Lung (tissue), 12 donors: ENCODE results near the gene NOS1AP. TPM values are rescaled to one million over a fixed set of nuclear protein-coding genes. Genes with fewer than 3 reads are reported as not detected.

Experiments used
- ATAC-seq: fragments of 200-7000 bp; cut with Tn5 transposase; one replicate; pipeline ENCODE4 v1.9.1; 2020; ENCODE audit warnings: moderate number of reproducible peaks; ENCODE audit not compliant: insufficient read depth, low FRiP score
- DNase-seq, 3 donors: peaks; one replicate each; pipeline ENCODE4 v3.0.0-alpha.2; 2013 to 2017
- H3K27ac ChIP-seq, 2 donors: one replicate each; pipeline ENCODE4 v1.5.1; 2013; ENCODE audit warnings: mild to moderate bottlenecking in 2 of 2, moderate library complexity in 2 of 2, control low read depth in 1 of 2, inconsistent platforms in 1 of 2, low read depth in 1 of 2, low read length in 1 of 2
- H3K27me3 ChIP-seq, 3 donors: one replicate each; pipeline ENCODE4 v1.5.1; 2013; ENCODE audit warnings: low read length in 2 of 3; ENCODE audit not compliant: control insufficient read depth in 3 of 3, insufficient read depth in 3 of 3
- H3K36me3 ChIP-seq, 4 donors: one replicate each; pipeline ENCODE4 v1.5.1; 2013; ENCODE audit warnings: low read length in 4 of 4, mild to moderate bottlenecking in 1 of 4, moderate library complexity in 1 of 4; ENCODE audit not compliant: control insufficient read depth in 4 of 4, insufficient read depth in 4 of 4
- H3K4me1 ChIP-seq, 5 donors: one replicate each; pipeline ENCODE4 v1.5.1; 2013; ENCODE audit warnings: low read length in 5 of 5, mild to moderate bottlenecking in 2 of 5, moderate library complexity in 1 of 5; ENCODE audit not compliant: control insufficient read depth in 5 of 5, insufficient read depth in 5 of 5
- H3K4me3 ChIP-seq: one replicate; pipeline ENCODE4 v1.5.1; 2013; ENCODE audit warnings: mild to moderate bottlenecking, control low read depth, moderate library complexity
- H3K9ac ChIP-seq, 2 donors: one replicate each; pipeline ENCODE4 v1.5.1; 2013; ENCODE audit warnings: low read length in 2 of 2, control low read depth in 1 of 2; ENCODE audit not compliant: insufficient read depth in 1 of 2
- H3K9me3 ChIP-seq, 4 donors: one replicate each; pipeline ENCODE4 v1.5.1; 2013; ENCODE audit warnings: low read length in 3 of 4, mild to moderate bottlenecking in 1 of 4, moderate library complexity in 1 of 4; ENCODE audit not compliant: control insufficient read depth in 4 of 4, insufficient read depth in 3 of 4
- WGBS, 2 donors: extraction: QIAGEN DNeasy Blood & Tissue Kit; methylation state at CpG; one replicate each; pipeline ENCODE4 v1.1.7; 2013; 5-methylcytosine and 5-hydroxymethylcytosine counted together
- polyA plus RNA-seq, 2 donors: library from polyadenylated mRNA; stranded (reverse); fragments of 200-250 nt; gene quantifications; one replicate each; pipeline ENCODE4 v1.2.1, GENCODE V29; 2013
- total RNA-seq, 2 donors: library from RNA; depleted of rRNA in 1 of 2; stranded (reverse); fragments of >200 nt in 1 of 2; gene quantifications; one replicate each; pipeline ENCODE4 v1.2.1, GENCODE V29; 2014 to 2021
- TF ChIP-seq, protein P1 (sequence below): IDR thresholded peaks from 2 replicates; pipeline ENCODE4 v1.5.1; 2012; ENCODE audit warnings: mild to moderate bottlenecking; ENCODE audit errors: control extremely low read depth, extremely low read depth
- donor health status: control.
- donor health status: control.
- donor health status: Bipolar disorder and iron deficiency.
- donor health status: healthy.
- donor health status: DM: yes; HTN: yes; CAD: no.

The NOS1AP gene
- total and polyA plus RNA-seq, 4 donors, result 0.57 to 5.0 (median 1.2) TPM

DNA sequence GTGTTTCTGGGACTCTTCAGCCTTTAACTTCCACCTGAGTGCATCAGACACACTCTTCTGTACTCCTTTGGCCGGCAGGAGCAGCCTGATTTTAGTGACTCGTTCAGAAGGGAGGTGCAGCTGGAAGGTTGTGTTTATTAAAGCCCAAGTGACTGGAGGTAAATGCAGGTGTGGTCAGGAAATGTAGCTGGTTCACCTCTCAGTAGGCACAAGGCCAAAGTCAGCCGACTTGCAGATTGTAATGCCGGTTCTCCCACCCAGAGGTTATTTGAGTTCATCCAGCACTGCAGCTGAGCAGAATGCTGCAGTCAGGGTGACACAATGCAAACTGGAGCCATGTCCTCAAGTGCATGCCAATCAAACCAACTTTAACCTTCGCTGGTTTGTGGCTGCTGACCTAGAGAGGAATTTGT lies 215.7 kb downstream of the NOS1AP start:
- Histone ChIP-seq H3K27me3 (no peaks in the 10 kb centered on the region), H3K4me3 (no peak overlapping the region), H3K9me3 (no peaks in the 10 kb centered on the region), H3K4me1 (peaks cover 0 to 14% (median 9%) of the 10 kb centered on the region in 5 donors), H3K9ac (no peak overlapping the region), H3K36me3 (no peaks in the 10 kb centered on the region), H3K27ac (no peak overlapping the region)
- peak; percentile 54 for ATAC-seq
- WGBS, 2 donors, result 27 to 54% methylated on average over 5 of the region's 5 CpGs
- TF ChIP-seq, protein P1, sequence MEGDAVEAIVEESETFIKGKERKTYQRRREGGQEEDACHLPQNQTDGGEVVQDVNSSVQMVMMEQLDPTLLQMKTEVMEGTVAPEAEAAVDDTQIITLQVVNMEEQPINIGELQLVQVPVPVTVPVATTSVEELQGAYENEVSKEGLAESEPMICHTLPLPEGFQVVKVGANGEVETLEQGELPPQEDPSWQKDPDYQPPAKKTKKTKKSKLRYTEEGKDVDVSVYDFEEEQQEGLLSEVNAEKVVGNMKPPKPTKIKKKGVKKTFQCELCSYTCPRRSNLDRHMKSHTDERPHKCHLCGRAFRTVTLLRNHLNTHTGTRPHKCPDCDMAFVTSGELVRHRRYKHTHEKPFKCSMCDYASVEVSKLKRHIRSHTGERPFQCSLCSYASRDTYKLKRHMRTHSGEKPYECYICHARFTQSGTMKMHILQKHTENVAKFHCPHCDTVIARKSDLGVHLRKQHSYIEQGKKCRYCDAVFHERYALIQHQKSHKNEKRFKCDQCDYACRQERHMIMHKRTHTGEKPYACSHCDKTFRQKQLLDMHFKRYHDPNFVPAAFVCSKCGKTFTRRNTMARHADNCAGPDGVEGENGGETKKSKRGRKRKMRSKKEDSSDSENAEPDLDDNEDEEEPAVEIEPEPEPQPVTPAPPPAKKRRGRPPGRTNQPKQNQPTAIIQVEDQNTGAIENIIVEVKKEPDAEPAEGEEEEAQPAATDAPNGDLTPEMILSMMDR, result no peak
- DNase-seq, result peak; percentile 69 to 89 (median 73)

DNA sequence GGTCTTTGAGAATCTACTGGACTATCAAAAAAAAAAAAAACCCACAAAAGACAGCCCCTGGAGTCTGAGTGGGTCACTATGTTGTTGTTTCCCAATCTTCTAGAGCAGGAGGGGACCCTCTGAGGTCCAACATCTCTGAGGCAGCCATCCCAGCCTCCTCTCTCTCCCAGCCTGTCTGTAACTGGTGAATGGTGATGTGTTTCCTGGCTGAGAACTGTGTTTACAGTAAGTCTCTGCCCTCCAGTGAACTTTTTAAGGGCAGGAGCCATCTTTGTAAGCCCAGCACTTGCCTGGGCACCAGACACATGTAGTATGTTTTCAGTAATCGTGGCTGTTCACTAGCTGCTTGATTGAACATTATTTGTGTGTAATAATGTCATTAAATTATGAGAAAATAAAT lies 221.5 kb downstream of the NOS1AP start:
- Histone ChIP-seq H3K27ac (no peak overlapping the region), H3K4me1 (peaks cover 0 to 7% (median 0%) of the 10 kb centered on the region in 5 donors), H3K27me3 (no peaks in the 10 kb centered on the region), H3K9ac (no peak overlapping the region), H3K36me3 (no peaks in the 10 kb centered on the region), H3K9me3 (no peaks in the 10 kb centered on the region), H3K4me3 (no peak overlapping the region)
- DNase-seq (no peak), ATAC-seq (no peak)
- TF ChIP-seq, protein P1, result no peak
- WGBS, 2 donors, result 90 to 98% methylated on average over 1 of the region's 1 CpG

DNA sequence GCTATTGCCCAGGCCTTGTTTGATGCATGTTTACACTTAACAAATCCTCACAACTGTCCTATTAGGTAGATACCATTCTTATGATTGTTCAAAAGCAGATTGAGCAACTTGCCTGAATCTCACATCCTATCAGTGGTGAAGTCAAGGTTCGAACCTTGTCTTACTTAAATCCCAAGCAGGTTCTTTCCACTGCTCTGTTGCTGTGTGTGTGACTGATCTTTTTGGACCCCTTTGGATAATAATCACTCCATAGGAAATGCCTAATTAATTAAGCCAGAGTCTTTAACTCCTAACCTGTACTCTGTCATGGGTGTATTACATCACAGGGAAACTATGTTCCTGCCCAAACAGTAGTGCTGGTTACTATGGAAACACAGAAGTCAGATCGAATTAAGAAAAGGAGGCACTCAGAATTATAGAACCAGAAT lies 222.9 kb downstream of the NOS1AP start:
- H3K27me3 ChIP-seq, result no peaks in the 10 kb centered on the region
- no peak for DNase-seq
- TF ChIP-seq, protein P1, result no peak
- no peak overlapping the region for H3K27ac ChIP-seq
- no peaks in the 10 kb centered on the region for H3K9me3 ChIP-seq
- peaks cover 0 to 7% (median 0%) of the 10 kb centered on the region in 5 donors for H3K4me1 ChIP-seq
- no peak overlapping the region for H3K4me3 ChIP-seq
- WGBS, 2 donors, result 66 to 79% methylated on average over 2 of the region's 2 CpGs
- H3K36me3 ChIP-seq, result no peaks in the 10 kb centered on the region
- no peak for ATAC-seq
- H3K9ac ChIP-seq, result no peak overlapping the region

DNA sequence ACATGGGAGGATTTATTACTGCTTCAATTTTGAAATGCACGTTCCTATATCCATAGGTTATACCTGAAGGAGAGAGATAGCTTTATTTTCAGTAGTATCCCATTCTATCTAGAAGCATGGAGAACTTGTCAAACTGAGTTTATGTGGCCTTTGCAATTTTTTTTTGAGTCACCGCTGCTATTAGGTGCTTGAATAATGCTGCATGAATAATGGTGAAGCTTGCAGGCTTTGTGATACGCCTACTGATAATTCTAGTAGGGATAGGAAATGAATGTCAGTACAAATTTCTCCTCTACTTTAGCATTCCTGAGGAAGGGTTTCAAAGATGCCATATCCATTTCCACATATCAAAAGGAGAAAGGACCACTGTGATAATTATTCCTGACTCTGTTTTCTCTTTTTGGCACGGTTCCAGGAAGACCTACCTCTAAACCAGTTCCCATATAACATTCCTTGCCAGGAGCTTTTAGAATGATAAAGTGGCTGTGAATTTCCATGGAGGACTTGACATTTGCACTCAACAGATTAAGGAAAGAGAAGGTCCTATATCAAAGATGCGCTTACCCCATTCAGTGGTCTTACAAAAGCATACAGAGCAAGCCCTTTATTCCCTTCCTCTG lies 223.7 kb downstream of the NOS1AP start:
- H3K4me3 ChIP-seq, result no peak overlapping the region
- no peaks in the 10 kb centered on the region for H3K9me3 ChIP-seq
- peaks cover 0 to 7% (median 0%) of the 10 kb centered on the region in 5 donors for H3K4me1 ChIP-seq
- DNase-seq (no peak), ATAC-seq (no peak)
- H3K9ac ChIP-seq, result no peak overlapping the region
- H3K27ac ChIP-seq, result no peak overlapping the region
- 74 to 82% methylated on average over 5 of the region's 5 CpGs for WGBS, 2 donors
- TF ChIP-seq, protein P1, result no peak
- no peaks in the 10 kb centered on the region for H3K36me3 ChIP-seq
- H3K27me3 ChIP-seq, result no peaks in the 10 kb centered on the region
